ENCODE results near the gene PCDHGA3. TPM values are rescaled to one million over a fixed set of nuclear protein-coding genes. Genes with fewer than 3 reads are reported as not detected.
"Not testable (repeated sequence)": the region's sequence is repeated elsewhere in the genome, so short reads cannot be mapped to it uniquely, and the experiment has no call there.

The PCDHGA3 gene
- total and polyA plus RNA-seq, 2 experiments from 2014 or later: 0.63 to 0.90 TPM

- H3K4me1 Mint-ChIP-seq: peaks cover 2% of the 10 kb centered on the region; the same call in 1 of the 3 replicates
- DNase-seq (ENCODE audit: low spot score) (peak; percentile 44), ATAC-seq (no peak; the same call in 2 of the 3 replicates)
- Histone ChIP-seq H4K20me1 (replicated peaks; ENCODE audit: insufficient read depth) (no peaks in the 10 kb centered on the region), H2AFZ (no peak within 1 kb of the TSS), H3K4me3 (no peak within 1 kb of the TSS), H3F3A (replicated peaks; ENCODE audit: low read depth) (no peaks in the 10 kb centered on the region), H3K36me3 (ENCODE audit: insufficient read depth) (no peaks in the 10 kb centered on the region), H3K27ac (ENCODE audit: low read depth) (no peak within 1 kb of the TSS), H3K4me1 (ENCODE audit: insufficient read depth) (no peaks in the 10 kb centered on the region), H3K9me2 (ENCODE audit: insufficient read depth) (no peaks in the 10 kb centered on the region), H3K27me3 (ENCODE audit: insufficient read depth) (no peaks in the 10 kb centered on the region), H3K79me2 (replicated peaks; ENCODE audit: insufficient read depth) (no peaks in the 10 kb centered on the region), H3K4me2 (0 out of 2 replicates have a peak within 1 kb of the TSS, but pooled peaks have one; percentile 8)
- peak within 1 kb of the TSS; percentile 38; the same call in 2 of the 3 replicates for H3K4me3 Mint-ChIP-seq
- H3K9me3 Mint-ChIP-seq: peaks cover 71% of the 10 kb centered on the region
- H3K36me3 Mint-ChIP-seq (ENCODE audit: low read depth): peaks cover 64% of the 10 kb centered on the region
- H3K27ac Mint-ChIP-seq: no peak within 1 kb of the TSS
- TF ChIP-seq EZH2 (IDR thresholded peaks at IDR 0.05; ENCODE audit: low read depth, unreplicated experiment): no peak
- TF ChIP-seq, protein P1, sequence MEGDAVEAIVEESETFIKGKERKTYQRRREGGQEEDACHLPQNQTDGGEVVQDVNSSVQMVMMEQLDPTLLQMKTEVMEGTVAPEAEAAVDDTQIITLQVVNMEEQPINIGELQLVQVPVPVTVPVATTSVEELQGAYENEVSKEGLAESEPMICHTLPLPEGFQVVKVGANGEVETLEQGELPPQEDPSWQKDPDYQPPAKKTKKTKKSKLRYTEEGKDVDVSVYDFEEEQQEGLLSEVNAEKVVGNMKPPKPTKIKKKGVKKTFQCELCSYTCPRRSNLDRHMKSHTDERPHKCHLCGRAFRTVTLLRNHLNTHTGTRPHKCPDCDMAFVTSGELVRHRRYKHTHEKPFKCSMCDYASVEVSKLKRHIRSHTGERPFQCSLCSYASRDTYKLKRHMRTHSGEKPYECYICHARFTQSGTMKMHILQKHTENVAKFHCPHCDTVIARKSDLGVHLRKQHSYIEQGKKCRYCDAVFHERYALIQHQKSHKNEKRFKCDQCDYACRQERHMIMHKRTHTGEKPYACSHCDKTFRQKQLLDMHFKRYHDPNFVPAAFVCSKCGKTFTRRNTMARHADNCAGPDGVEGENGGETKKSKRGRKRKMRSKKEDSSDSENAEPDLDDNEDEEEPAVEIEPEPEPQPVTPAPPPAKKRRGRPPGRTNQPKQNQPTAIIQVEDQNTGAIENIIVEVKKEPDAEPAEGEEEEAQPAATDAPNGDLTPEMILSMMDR (conservative IDR thresholded peaks at IDR 0.05; ENCODE audit: low read depth in 2 of 2): peak; percentile 43 to 47
- peaks cover 6% of the 10 kb centered on the region for H3K27me3 Mint-ChIP-seq (ENCODE audit: insufficient read depth, low read depth, poor library complexity)
Measured at GRCh38 chr5:141373673-141374317, 30.2 kb downstream of the PCDHGA3 start, which contains the start of gene PCDHGA6. PCDHGA6 (plus strand) TSS chr5:141373891; CDS start chr5:141374084, 193 bp downstream.

GRCh38 chr5:141374627-141375026 lies 31.0 kb downstream of the PCDHGA3 start:
- Mint-ChIP-seq H3K9me3 (peaks cover 71% of the 10 kb centered on the region), H3K27me3 (ENCODE audit: insufficient read depth, low read depth, poor library complexity) (peaks cover 6% of the 10 kb centered on the region), H3K4me3 (no peak overlapping the region), H3K36me3 (ENCODE audit: low read depth) (peaks cover 64% of the 10 kb centered on the region), H3K27ac (no peak overlapping the region), H3K4me1 (peaks cover 2% of the 10 kb centered on the region; the same call in 1 of the 3 replicates)
- no peak overlapping the region for H2AFZ ChIP-seq
- no peaks in the 10 kb centered on the region for H3K36me3 ChIP-seq (ENCODE audit: insufficient read depth)
- H3K4me3 ChIP-seq: no peak overlapping the region
- no peaks in the 10 kb centered on the region for H3K4me1 ChIP-seq (ENCODE audit: insufficient read depth)
- TF ChIP-seq NANOG (IDR thresholded peaks at IDR 0.05; ENCODE audit: borderline replicate concordance): no peak
- H3K4me2 ChIP-seq: no peak overlapping the region
- DNase-seq (ENCODE audit: low spot score): no peak
- no peaks in the 10 kb centered on the region for H3F3A ChIP-seq (replicated peaks; ENCODE audit: low read depth)
- no peaks in the 10 kb centered on the region for H3K9me2 ChIP-seq (ENCODE audit: insufficient read depth)
- no peaks in the 10 kb centered on the region for H3K27me3 ChIP-seq (ENCODE audit: insufficient read depth)
- no peaks in the 10 kb centered on the region for H4K20me1 ChIP-seq (replicated peaks; ENCODE audit: insufficient read depth)
- no peak overlapping the region for H3K27ac ChIP-seq (ENCODE audit: low read depth)
- H3K79me2 ChIP-seq (replicated peaks; ENCODE audit: insufficient read depth): no peaks in the 10 kb centered on the region
- ATAC-seq: no peak

DNA sequence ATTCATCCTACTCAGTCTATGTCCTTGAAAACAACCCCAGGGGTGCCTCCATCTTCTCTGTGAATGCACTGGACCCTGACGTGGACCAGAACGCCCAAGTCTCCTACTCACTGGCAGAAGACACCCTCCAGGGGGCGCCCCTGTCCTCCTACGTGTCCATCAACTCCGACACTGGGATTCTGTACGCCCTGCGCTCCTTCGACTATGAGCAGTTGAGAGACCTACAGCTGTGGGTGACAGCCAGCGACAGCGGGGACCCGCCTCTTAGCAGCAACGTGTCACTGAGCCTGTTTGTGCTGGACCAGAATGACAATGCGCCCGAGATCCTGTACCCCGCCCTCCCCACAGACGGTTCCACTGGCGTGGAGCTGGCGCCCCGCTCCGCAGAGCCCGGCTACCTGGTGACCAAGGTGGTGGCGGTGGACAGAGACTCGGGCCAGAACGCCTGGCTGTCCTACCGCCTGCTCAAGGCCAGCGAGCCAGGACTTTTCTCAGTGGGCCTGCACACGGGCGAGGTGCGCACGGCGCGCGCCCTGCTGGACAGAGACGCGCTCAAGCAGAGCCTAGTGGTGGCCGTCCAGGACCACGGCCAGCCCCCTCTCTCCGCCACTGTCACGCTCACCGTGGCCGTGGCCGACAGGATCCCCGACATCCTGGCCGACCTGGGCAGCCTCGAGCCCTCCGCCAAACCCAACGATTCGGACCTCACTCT lies 32.0 kb downstream of the PCDHGA3 start:
- not testable (repeated sequence) for H3K36me3 ChIP-seq (ENCODE audit: insufficient read depth)

More for the DNA sequence above, 32.0 kb downstream of the PCDHGA3 start:
- H3K4me1 Mint-ChIP-seq; H3K4me3 Mint-ChIP-seq; H2AFZ ChIP-seq; H3K4me3 ChIP-seq; ATAC-seq; H3K4me2 ChIP-seq; H3F3A ChIP-seq (replicated peaks; ENCODE audit: low read depth); H3K27me3 ChIP-seq (ENCODE audit: insufficient read depth); H3K27ac ChIP-seq (ENCODE audit: low read depth); H3K9me2 ChIP-seq (ENCODE audit: insufficient read depth); H4K20me1 ChIP-seq (replicated peaks; ENCODE audit: insufficient read depth); H3K4me1 ChIP-seq (ENCODE audit: insufficient read depth); H3K27me3 Mint-ChIP-seq (ENCODE audit: insufficient read depth, low read depth, poor library complexity); H3K27ac Mint-ChIP-seq; H3K79me2 ChIP-seq (replicated peaks; ENCODE audit: insufficient read depth): not testable (repeated sequence)
- Mint-ChIP-seq H3K36me3 (ENCODE audit: low read depth) (peaks cover 60% of the 10 kb centered on the region), H3K9me3 (peaks cover 64% of the 10 kb centered on the region)
- peak; percentile 34 for DNase-seq (ENCODE audit: low spot score)
- TF ChIP-seq, protein P1 (conservative IDR thresholded peaks at IDR 0.05; ENCODE audit: low read depth in 2 of 2): peak; percentile 50 to 51

All from GM23338 (cell line).